Measurements from ENCODE around the gene TGIF2. TPM values are rescaled to one million over a fixed set of nuclear protein-coding genes. Genes with fewer than 3 reads are reported as not detected.

The TGIF2 gene
- total and polyA plus RNA-seq, 2 of the 13 experiments (the other 11 are each of a cell fraction or from before 2014, with no cell fraction given) = 41.3 to 53.9 TPM

DNA sequence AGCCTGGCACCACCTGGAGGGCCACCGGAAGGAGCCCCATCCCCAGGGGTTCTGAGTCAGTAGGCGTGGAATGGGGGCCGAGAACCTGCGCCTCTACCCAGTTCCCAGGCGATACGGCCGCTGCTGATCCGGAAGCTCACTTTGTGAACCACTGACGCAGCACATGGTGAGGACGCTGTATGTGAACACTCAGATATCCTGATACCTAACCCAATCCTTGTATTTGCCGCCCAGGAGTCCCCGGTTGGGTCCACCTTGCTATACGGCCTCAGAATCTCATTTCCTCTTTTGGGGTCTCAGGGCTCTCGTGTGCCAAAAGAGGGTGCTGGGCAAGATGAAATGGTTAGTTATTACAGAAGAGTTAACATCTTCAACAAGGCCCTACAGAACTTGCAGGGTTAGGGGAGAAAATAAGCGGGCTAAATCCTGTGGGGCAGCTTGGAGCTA lies 31.6 kb downstream of the TGIF2 start:
- ChIA-PET POLR2A (interaction anchor here (0.7 to 6.6 kb wide), 26 partner anchors 9 to 651 kb away, joined by 3 to 167 read pairs (median 8); partner anchors contain the start of genes DSN1, NDRG3, RBL1 and SCAND1), CTCF (ENCODE audit: low intra/inter-chr PET ratio, low total read pairs) (interaction anchor here (1.1 to 1.8 kb wide), 6 partner anchors 13 to 99 kb away, joined by 3 to 15 read pairs (median 6); no protein-coding TSS in a partner anchor)
- H3K79me2 ChIP-seq (ENCODE audit: insufficient read depth, low read length) = peaks cover 28% of the 10 kb centered on the region
- peak overlapping the region; percentile 63 for H3K27ac ChIP-seq (ENCODE audit: extremely low read length, insufficient read depth, low read length)
- peaks cover 27% of the 10 kb centered on the region for H3K4me1 ChIP-seq (ENCODE audit: insufficient read depth, low read length)
- peak overlapping the region; percentile 90 for H3K4me2 ChIP-seq (ENCODE audit: low read depth, low read length)
- ATAC-seq (peak; percentile 3), DNase-seq (ENCODE audit: low spot score) (no peak), FAIRE-seq (no peak)
- intact Hi-C loops (cut with micrococcal nuclease; ENCODE audit: unreplicated experiment) = loop anchor here (1.0 to 2.0 kb wide), 3 partner anchors 32 to 137 kb away; partner anchors contain the start of gene TGIF2
- in situ Hi-C loops (cut with HindIII; ENCODE audit: extremely low pct_ligation_motif_present, low pct_unique_long_range_greater_than_20kb) = no loop called here
- TSS peak; percentile 78 for BruUV-seq (replicated peaks)
- H4K20me1 ChIP-seq (ENCODE audit: insufficient read depth, low read length) = no peaks in the 10 kb centered on the region
- peak overlapping the region; percentile 70 for H2AFZ ChIP-seq (ENCODE audit: low read length)
- no peaks in the 10 kb centered on the region; a peak in 1 of 5 replicates for H3K27me3 ChIP-seq (ENCODE audit: control insufficient read depth in 1 of 2, insufficient read depth in 2 of 2, low read length in 2 of 2)
- H3K9ac ChIP-seq (ENCODE audit: insufficient read depth, low read depth, low read length) = peak overlapping the region; percentile 98
- peak overlapping the region; percentile 25 to 98 (median 52) for H3K4me3 ChIP-seq (replicated peaks in 1 of 3; ENCODE audit: insufficient read depth in 1 of 3, low read depth in 2 of 3, low read length in 3 of 3)
- peaks cover 7 to 19% of the 10 kb centered on the region in 2 experiments for H3K36me3 ChIP-seq (replicated peaks in 1 of 2; ENCODE audit: control insufficient read depth in 1 of 2, insufficient read depth in 2 of 2, low read length in 2 of 2)
- 78% methylated on average over 15 of the region's 15 CpGs for WGBS (ENCODE audit: low lambda C conversion rate)
- no peaks in the 10 kb centered on the region for H3K9me3 ChIP-seq (ENCODE audit: low read length)
- TF ChIP-seq ZNF724P (CRISPR knock-in tag; IDR thresholded peaks at IDR 0.05; ENCODE audit: borderline replicate concordance) (no peak), SNAPC2 (CRISPR knock-in tag; IDR thresholded peaks at IDR 0.05) (peak; percentile 63; the same call in 1 of the 2 replicates), ZNF296 (CRISPR knock-in tag; conservative IDR thresholded peaks at IDR 0.05) (no peak), ZNF720 (CRISPR knock-in tag; IDR thresholded peaks at IDR 0.05) (0 out of 2 replicates have a peak, but pooled peaks have one; percentile 37), ZBTB7B (CRISPR knock-in tag; IDR thresholded peaks at IDR 0.05) (no peak), ZNF839 (CRISPR knock-in tag; IDR thresholded peaks at IDR 0.05; ENCODE audit: borderline replicate concordance) (0 out of 2 replicates have a peak, but pooled peaks have one; percentile 5), MTA1 (CRISPR knock-in tag; IDR thresholded peaks at IDR 0.05; ENCODE audit: borderline replicate concordance) (no peak), ZNF251 (CRISPR knock-in tag; IDR thresholded peaks at IDR 0.05) (0 out of 2 replicates have a peak, but pooled peaks have one; percentile 96), MTA3 (CRISPR knock-in tag; IDR thresholded peaks at IDR 0.05) (0 out of 2 replicates have a peak, but pooled peaks have one; percentile 27), ZC3H4 (CRISPR knock-in tag; IDR thresholded peaks at IDR 0.05; ENCODE audit: borderline replicate concordance) (peak; percentile 59; the same call in 1 of the 2 replicates), ZNF782 (CRISPR knock-in tag; IDR thresholded peaks at IDR 0.05; ENCODE audit: borderline replicate concordance) (peak; percentile 10; the same call in 1 of the 2 replicates), TRIM24 (CRISPR knock-in tag; IDR thresholded peaks at IDR 0.05) (peak; percentile 65; the same call in 1 of the 2 replicates), ZBTB10 (CRISPR knock-in tag; IDR thresholded peaks at IDR 0.05; ENCODE audit: borderline replicate concordance) (peak; percentile 48; the same call in 1 of the 2 replicates), ZNF674 (CRISPR knock-in tag; IDR thresholded peaks at IDR 0.05; ENCODE audit: low read depth) (no peak), ONECUT2 (CRISPR knock-in tag; IDR thresholded peaks at IDR 0.05) (0 out of 2 replicates have a peak, but pooled peaks have one; percentile 6), ZNF678 (CRISPR knock-in tag; IDR thresholded peaks at IDR 0.05) (0 out of 2 replicates have a peak, but pooled peaks have one; percentile 63), HNF4G (IDR thresholded peaks at IDR 0.05; ENCODE audit: borderline replicate concordance, low read depth, low read length) (no peak), HNF4G (CRISPR knock-in tag; IDR thresholded peaks at IDR 0.05; ENCODE audit: borderline replicate concordance, low read depth) (no peak), TBP (CRISPR knock-in tag; IDR thresholded peaks at IDR 0.05) (no peak), SOX13 (IDR thresholded peaks at IDR 0.05) (no peak), SOX13 (CRISPR knock-in tag; conservative IDR thresholded peaks at IDR 0.05 in 1 of 2, IDR thresholded peaks at IDR 0.05 in 1 of 2) (peak in 1 of 2 experiments; percentile 93; a peak in 1 of 4 replicates)
- TF ChIP-seq, protein P1, sequence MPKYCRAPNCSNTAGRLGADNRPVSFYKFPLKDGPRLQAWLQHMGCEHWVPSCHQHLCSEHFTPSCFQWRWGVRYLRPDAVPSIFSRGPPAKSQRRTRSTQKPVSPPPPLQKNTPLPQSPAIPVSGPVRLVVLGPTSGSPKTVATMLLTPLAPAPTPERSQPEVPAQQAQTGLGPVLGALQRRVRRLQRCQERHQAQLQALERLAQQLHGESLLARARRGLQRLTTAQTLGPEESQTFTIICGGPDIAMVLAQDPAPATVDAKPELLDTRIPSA (CRISPR knock-in tag; IDR thresholded peaks at IDR 0.05; ENCODE audit: borderline replicate concordance) = 0 out of 2 replicates have a peak, but pooled peaks have one; percentile 61
